NCI-H187 (cell line): ENCODE measurements around the gene GALNT17.

ENCODE experiments used
- DNase-seq, 2 experiments: peaks; one replicate each; lab custom pipeline; 2025; lab: John Stamatoyannopoulos, UW

Gene GALNT17

DNA sequence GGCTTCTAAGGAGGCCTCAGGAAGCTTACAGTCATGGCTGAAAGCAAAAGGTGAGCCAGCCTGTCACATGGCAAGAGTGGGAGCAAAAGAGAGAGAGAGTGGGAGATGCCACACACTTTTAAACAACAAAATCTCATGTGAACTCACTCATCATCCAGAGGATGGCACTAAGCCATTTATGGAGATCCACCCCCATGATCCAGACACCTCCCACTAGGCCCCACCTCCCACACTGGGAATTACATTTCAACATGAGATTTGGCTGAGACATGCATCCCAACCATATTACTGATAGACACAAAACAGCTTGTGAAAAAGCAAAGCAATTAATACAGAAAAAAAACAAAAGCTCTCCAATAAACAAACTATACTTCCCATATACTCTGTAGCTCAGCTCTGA is 210.3 kb downstream of the GALNT17 start:
- DNase-seq, result no peak

DNA sequence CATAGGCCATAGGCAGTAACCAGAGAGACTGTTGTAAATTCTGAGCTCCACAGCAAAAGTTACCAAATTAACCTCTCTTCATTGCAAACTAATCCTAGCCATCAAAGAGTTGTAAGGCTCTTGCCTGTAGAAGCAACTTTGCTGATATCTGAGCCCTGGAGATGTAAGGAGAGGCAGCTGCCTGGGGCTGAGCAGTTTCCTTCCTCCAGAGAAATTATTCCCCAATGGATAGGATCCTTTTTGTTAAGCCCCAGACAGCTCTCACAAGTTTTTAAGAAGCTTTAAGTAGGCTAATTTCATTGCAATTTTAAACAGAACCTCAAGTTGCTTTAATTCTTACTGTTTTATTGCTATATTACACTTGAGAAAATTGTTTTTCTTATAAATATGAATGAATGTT is 211.1 kb downstream of the GALNT17 start:
- DNase-seq, result no peak

DNA sequence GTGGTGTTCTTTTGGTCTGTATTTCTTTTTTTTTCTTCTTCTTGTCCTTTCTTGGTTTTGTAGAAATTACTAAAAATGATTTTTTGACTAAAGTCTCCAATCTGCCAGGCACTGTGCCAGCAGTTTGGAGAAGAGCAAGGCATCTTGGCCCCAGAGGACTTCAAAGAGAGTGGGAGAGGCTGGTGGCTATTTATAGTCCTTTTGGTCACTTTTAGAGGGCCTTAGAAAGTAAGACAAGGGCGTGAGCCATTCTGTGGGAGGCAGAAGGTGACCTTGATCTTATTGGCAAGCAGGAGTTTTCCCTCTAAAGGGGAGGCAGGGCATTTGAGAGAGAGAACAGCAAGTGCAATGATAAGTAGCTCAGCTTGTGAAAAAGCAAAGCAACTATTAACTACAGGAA is 211.9 kb downstream of the GALNT17 start:
- no peak for DNase-seq

DNA sequence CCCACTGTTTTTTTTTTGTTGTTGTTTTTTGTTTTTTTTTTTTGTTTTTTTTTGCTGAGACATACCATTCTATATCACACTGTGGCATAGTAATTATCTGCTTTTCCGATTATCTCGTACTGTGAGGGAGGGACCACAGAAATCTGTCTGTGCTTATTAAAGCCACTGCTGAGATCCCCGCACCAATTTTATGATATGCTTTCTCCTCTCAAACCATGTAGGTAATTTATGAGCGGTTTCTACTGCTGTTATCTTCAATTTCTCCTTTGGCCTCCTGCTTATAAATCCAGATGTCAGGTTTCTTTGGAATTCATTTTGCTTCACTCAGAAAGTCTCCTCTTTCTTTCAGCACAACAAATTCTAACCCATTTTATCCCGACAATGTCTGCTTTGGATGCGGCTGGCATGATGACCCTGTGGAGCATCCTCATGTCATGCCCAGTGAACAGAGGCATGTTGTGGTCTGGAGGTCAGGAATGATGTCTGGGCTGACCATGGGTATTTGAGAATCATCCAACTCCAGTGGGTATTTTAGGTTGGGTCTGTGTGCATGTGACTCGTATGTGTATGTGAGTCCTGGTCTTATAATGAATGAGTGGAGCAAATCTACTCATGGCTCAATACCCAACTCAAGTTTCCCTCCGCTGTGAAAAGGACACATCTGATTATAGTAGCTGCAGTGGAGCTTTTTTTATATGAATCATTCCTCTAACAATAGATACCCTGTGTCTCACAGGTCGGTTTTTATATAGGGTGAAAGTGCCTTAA is 213.4 kb downstream of the GALNT17 start:
- DNase-seq, result no peak

DNA sequence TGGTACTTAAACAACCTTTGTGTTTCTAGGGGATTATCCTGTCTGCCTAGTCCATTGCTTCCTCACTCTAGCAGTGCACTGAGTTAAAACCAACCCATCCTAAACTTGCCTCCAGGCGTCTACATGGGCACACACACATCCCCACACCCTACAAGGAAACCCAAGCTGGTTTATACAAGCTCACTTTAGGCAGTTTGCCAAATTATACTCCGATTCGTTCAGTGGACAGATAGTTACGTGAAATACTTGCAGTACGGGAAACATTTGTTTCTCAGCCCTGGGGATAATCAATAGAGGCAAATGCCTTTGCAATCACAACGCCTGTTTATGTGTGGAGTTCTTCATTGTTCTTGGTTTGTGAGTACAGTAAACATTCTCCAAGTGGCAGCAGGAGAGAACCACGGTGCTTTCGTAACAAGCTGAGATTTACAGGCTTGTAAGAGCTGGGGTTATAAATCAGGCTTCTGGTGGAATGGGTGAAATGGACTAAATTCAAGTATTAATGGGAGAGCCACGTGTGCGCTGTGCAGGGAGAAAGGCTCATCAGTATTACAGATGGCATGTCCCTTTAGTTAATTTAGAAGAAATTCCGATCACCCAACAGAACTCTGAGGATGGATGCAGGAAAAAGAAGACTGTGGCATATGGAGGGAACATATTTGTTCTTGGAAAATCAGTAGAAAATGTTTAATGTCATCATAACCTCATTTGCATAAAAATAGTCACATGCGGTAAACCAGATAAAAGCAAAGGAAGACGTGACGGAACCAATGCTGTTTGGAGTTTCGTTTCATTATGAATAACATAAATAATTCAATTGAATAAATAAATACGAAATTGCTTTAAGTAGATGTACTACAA is 217.1 kb downstream of the GALNT17 start:
- DNase-seq, result no peak

DNA sequence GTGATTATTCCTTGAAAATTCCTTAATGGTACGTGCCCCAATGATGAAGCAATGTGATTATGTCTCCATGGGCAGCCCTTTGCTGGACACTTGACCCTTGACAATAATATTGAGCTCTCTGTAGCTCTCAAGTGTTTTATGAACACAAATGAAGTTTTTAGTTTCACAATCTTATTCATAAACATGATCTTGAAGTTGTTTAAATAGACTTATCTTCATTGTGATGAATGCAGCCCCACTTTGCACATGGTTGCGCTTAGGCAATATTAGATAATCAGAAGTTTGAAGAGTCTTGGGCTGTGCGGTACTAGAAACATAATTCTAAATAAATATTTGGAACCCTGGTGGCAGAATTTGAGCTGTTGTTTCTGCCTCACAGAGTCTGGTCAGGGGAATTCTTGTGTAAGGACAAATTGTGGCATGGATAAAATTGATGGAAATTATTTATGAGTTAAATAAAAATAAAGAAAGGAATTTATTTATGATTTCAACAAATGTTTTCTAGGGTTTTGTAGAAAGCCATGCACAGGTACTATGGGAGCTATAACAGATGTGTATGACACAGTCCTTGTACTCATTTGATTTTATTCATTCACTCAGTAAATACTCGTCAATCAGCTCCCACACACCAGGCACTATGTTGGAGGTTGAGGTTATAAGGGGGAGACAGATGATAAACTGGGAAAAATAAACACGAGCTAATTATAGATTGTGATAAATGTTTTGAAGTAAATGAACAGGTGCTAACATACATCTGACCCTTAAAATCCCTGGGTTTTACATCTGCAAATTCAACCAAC is 217.9 kb downstream of the GALNT17 start:
- DNase-seq, result no peak

DNA sequence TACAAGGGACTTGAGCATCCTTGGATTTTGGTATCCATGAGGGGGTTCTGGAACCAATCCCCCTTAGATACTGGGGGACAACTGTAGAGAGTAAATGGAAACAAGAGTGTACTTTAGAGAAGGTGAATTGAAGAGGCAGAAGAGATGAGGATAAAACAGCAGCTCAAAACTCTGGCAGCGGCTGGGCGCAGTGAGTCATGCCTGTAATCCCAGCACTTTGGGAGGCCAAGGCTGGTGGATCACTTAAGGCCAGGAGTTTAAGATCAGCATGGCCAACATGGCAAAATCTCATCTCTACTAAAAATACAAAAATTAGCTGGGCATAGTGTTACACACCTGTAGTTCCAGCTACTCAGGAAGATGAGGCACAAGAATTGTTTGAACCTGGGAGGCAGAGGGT is 218.7 kb downstream of the GALNT17 start:
- no peak for DNase-seq

DNA sequence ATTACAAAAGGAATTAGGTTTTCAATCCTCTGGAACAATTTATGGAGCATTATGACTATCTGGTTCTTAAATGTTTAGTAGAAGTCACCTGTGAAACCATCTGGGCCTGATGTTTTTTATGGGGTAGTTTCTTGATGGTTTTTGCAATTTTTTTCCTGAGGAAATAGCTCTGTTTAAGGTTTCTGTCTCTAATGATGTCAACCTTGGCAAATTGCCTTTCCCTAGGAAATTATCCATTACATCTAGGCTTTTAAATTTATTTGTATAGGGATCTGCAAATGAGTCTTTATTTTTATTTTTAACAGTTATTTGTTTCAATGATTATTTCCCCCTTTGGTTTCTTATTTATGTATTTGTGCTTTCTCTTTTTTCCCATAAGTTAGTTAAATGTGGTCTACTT is 222.8 kb downstream of the GALNT17 start:
- no peak for DNase-seq

DNA sequence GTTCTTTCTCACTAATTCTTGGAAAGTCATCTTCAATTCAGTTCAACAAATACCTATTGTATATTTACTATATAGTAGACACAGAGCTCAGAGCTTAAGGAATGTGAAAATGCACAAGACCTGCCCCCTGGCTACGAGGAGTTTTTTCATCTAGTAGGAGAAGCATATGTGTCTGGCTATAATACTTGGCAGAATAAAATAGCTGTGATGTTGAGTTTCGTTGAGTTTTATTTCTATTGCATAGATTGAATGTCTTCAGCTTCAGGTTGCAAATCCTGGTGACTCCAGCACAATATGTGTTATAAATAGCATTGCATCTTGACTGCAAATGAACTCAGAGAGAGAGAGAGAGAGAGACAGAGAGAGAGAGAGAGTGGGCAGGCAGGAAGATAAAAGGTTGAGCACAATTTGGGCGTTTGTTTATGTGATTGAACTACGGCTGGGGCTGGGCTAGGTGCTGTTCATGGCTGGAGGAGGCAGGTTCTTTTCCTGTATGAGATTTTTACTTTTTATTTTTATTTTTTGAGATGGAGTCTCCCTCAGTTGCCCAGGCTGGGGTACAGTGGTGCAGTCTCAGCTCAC is 229.6 kb downstream of the GALNT17 start:
- DNase-seq, result no peak

DNA sequence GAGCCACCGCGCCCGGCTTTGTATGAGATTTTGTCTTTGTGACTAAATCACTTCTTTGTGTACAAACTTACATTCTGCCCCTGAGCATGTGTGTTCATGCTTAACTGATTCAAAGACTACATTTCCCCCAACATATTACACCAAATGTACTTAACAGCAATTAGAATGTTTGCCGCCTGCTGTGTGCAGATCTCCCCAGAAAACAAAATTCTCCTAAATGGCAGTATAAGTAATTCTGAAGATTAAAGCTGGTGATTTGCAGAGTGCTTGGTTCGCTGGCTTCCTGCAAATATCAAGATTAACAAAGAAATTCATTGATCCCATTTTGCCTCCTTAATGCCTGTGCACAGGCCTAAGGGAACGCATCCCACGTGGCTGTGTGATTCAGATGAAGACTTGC is 230.3 kb downstream of the GALNT17 start:
- no peak for DNase-seq

DNA sequence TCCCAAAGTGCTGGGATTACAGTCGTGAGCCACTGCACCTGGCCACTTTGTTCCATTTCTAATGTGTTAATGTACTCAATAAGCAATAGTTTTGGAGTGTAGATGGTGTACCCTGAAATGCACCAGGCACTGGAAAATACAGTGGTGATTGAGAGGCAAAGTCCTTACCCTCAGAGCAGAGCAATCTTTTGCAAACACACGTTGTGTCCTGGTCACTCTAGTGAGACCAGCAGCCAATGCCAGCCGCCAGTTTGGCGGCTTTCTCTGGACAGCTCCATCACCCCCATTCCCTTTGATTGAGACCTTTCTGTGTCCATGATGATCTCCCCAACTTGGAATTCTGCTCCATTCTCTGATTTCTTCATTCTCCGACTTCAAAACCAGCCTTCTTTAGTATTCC is 231.3 kb downstream of the GALNT17 start:
- DNase-seq, result no peak

DNA sequence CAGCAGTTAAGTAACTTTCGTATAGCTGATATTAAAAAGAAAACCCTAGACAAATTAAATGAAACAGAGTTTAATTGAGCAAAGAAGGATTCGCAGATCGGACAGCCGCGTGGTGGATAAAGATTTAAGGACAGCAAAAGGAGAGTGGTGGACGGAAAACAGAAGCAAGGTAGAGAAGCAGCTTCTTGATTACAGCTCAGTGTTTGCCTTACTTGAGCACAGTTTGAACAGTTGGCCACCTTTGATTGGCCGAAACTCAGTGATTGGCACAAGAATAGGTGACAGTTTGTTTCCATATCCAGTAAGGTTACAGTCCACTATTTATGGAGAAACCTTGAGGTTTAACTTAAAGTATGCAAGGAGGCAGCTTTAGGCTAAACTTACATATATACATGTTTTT is 231.7 kb downstream of the GALNT17 start:
- no peak for DNase-seq

DNA sequence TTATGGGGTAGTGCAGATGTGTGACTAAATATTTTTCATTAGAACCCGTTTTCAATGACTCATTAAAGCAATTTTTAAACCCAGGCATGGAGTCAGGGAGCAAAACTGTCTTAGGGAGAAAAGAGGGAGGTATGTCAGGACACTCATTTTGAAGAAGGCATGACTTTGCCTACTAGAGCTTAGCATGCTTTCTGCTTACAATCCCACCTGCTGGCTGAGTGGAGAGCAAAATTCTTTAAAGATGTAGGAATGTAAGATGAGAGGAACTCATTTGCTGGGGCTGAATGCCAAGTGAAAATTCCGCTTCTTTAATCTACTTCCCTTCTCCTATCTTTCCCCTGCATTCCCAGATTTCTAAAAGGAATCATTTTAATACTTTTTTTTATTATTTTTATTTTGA is 232.6 kb downstream of the GALNT17 start:
- no peak for DNase-seq

DNA sequence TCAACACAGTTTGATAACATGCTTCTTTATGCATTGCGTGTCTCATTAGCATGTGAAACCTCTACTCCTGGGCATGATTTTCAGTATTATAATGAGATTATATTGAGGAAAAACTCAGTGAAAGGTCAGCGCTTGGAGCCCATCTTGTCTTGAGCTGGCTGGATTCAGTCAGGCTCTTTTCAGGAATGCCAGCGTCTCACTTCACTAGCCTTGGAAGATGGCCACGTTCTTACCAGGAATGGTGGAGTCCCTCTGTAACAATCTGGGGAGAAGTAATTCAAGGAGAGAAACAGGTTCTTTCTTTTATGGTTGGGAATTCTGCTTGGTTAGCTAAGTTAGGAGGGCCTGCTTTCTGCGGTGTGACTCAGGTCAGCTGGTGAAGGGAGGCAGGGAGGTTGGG is 241.0 kb downstream of the GALNT17 start:
- no peak for DNase-seq

DNA sequence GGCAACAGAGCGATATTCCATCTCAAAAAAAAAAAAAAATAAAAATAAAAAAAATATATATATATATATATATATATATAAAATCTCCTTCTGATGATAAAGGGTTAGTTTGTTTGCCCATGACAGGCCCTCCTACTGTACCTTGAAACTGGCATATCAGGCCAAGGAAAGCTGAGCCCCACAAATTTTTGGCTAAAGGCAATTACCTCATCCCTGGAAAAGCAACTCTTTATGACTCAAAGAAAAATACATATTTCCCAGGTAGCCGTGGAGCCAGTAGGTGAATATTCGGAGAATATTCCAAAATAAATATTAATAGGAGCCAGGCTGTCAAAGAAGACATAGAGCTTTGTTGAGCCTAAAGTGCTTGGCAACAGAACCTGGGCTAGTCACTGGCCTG is 245.1 kb downstream of the GALNT17 start:
- no peak for DNase-seq

DNA sequence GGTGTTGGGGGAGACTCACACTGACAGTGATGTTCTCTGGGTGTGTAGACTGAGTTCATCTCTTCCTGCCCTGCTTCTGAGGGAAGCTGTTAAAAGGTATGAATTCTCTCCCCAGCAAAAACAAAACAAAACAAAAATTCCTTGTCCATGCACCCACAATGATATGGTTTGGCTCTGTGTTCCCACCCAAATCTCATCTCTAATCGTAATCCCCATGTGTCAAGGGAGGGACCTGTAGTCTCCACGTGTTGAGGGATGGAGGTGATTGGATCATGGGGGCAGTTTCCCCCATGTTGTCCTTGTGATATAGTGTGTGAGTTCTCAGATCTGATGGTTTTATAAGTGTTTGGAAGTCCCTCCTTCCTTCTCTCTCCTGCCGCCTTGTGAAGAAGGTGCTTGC is 245.5 kb downstream of the GALNT17 start:
- no peak for DNase-seq

DNA sequence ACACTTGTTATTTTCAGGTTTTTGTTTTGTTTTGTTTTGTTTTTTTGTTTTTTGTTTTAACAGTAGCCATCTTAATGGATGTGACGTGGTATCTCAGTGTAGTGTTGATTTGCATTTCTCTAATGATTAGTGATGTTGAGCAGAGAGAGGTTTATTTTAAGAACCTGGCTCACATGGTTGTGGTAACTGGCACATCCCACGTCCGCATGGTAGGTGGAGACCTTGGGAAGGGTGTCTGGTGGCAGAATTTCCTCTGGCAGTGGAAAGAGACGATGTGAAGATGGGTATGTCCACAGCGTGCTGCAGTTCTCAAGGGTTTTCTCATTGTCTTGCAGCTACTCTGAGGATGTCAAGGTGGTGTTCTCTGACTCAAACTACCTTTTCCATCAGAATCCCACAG is 252.2 kb downstream of the GALNT17 start:
- DNase-seq, result no peak

DNA sequence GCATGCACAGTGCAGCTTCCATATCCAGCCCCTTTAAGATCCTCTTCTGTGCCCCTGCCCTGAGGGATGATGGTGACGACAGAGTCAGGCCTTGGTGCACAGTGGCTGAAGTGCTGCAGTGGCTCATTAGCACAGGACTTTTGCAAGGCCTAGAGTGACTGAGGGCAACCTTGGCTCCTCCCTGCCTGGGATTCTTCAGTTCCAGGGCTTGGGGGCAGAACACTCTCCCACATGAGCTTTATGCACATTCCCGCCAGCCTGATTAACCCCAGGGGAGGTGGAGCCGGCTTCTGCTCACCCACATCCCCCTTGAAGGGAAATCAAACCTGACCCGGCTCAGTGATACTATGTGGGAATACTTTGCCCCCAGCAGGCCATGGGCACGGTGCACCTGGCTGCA is 253.4 kb downstream of the GALNT17 start:
- DNase-seq, result no peak

DNA sequence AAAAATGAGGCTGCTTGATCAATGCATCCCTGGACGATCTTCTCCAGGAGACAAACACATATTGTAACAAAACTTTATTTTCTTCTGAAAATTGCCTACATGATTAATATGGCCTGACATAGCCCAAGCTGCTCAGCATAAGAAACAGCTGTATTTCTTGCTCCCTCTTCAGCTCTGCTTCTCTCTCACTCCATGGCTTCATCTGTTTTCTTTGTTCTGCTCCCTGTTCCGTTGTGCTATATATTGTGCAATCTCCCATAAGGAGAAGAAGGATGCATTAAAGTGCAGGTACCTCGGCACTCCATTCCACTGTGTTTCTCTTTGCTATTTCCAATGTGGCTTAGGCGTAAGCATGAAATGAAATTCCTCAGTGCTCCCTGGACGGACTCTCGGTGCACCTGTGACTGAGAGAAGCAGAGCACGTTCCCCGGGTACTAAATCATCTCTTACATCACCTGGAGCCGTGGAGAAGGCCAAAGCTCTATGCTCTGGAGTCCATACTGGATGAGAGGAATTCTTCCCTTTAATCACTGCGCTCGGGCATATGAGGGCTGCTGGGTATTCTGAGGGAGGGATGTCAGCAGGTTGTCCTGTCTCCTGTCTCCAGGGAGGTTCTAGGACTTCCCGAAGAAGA is 254.3 kb downstream of the GALNT17 start:
- DNase-seq, result no peak

DNA sequence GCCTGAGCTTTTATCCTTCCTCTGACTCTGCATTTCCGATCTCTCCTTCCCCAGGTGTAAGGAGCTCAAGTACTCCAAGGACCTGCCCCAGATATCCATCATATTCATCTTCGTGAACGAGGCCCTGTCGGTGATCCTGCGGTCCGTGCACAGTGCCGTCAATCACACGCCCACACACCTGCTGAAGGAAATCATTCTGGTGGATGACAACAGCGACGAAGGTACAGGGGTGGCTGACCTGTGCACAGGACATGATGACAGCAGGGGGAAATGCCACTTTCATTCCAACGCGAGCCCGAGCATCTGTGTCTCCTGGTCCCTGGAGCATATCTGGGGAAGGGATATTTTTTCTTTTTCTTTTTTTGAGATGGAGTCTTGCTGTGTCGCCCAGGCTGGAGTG is 256.2 kb downstream of the GALNT17 start:
- DNase-seq, result no peak

DNA sequence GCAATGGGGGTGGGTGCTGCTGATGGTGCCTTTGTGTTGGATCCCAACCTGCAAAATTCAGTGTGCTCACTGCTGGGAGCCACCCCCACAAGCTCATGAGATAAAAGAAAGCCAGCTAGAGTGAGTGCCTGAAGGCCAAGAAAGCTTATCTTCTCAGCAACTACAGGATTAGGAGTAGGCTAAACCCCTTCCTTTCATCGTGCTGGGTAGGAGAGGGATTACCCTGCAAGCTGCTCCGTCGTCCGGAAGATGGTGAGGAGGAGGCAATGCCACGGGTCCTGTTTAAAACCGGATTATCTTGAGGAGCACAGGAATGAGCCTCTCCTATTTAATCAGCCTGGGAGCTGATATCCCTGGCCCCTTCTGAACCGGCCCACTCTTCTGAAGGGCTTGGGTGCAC is 258.0 kb downstream of the GALNT17 start:
- DNase-seq, result no peak

DNA sequence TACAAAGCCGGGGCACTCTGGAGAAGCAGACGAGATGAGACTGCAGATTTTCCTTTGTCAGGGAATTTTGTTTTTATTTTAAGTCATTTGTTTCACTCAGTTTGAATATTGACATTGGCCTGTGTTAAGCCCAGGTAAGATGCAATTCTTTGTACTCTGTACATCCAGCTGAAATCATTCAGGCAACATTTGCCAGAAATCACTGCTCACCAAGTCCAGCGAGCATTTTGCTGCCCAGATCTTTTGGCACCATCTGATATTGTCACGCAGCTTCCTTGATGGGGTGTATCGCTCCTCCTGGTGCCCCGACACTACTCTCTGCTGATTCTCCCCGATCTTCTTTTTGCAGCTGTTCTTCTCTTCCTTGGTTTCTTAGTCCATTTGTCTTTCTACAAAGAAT is 261.7 kb downstream of the GALNT17 start:
- DNase-seq, result no peak
